Stimulated activated CD4-positive, alpha-beta T cell treated with anti-CD3 and anti-CD28 coated beads, Interleukin-12 subunit alpha, Interleukin-12 subunit beta, amount 100 ng/mL, for 48 hours (primary cell): ENCODE results near the gene SH3PXD2B.
"Not testable (repeated sequence)": the region's sequence is repeated elsewhere in the genome, so short reads cannot be mapped to it uniquely, and the experiment has no call there.

Experiments used
- DNase-seq, 3 donors: peaks; one replicate each; pipeline ENCODE4 v3.0.0-alpha.2; 2020; ENCODE audit warnings: low read depth in 2 of 3, low spot score in 1 of 3

SH3PXD2B gene

DNA sequence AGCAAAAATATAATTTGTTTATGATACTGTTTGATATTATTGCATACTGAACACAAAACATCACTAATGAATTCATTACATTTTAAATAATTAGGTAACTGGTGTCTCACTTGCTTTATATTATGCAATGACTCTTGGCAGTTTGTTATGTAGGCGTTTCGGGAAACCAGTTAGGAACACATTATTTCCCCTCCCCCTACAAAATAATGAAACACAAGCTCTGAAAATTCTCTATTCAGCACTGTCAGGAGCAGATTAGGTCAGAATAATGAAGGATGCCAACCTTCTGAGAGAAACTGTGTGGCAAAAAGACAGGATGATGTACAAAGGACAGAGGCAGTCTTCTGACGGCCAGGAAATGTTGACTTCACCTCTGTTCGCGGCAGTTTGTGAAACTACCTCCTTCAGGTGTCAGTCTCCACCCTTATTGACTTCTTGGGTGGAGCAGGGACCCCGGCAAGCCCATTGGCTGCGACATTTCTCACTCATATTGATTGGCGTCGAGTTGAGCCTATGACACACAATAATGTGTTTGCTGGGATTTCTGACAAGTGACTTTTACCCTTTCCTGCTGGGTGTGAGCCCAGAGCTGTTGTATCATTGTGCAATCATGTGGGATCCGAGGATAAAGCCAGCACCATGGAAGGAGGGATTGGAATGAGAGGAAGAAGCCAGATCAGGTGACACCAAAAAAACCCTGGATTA is 33.9 kb downstream of the SH3PXD2B start:
- no peak for DNase-seq

DNA sequence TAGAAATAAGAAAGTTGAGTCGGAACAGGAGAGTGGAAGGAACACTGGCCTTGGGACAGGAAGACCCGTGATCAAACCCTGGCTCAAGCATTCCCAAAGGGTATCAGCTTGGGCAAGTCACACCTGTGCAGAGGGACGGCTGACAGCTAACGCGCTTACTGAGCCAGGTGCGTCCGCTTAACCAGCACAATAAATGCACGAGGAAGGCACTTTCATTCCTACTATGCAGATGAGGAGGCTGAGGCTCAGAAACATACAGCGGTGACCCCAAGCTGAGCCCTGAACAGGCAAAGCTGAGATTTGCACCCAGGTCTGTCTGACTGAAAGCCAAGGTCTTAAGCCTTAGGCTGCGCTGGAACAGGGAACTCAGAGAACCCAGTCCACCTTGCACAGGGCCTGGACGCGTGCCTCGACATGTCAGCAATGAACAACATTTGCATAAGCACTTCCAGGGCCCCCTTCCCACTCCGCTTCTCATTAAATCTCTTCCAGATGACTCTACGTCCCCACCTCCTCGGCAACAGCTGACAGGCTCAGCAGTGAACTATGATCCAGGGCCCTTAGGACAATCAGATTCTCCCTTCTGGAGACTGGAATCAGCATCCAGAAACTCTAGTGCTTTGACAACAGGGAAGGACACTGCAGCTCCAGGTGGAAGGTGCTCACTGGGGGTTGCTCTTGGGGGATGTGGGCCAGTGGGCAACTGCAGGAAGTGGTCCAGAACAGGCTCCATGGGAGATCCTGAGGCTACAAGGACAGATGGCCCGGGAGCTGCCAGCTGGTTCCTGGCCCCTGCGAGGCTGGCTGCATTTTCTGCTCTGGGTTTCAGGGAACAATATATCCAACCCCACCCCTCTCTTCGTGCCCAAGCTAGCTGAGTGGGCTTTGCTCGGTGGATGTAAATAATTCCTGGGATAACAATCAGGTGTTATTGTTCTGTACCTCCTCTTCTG is 35.2 kb downstream of the SH3PXD2B start:
- no peak for DNase-seq

DNA sequence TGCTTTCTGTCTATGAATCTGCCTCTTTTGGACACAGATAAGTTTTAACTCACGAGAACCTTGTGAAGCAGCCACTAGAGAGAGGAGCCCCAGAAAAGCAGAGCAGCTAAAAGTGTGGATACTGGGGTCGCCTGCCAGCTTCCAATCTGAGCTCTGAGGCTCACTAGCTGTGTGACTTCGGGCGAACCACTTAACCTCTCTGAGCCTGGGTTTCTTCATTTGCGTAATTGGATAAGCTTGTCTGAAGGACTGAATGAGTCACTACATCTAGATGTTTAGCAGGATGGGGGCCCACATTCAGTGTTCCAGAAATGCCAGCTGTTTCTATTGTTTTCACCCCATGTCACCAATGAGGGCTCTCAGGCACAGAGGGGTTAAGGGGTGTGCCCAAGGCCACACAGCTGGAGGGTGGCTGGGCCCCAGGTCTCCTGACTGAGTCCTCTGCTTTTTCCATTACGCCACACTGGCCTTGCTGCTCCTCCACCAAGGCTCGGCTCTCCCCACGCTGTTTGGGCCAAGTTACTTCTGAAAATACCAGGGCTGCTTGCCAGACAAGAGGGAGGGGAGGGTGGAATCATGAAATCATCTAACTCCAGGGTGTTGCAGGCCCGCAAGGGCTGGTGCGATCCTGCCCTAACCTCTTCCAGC is 36.2 kb downstream of the SH3PXD2B start:
- DNase-seq, result no peak

- DNase-seq, result no peak
Observed at GRCh38 chr5:172417130-172417841, 37.0 kb downstream of the SH3PXD2B start.

- no peak for DNase-seq
Observed at GRCh38 chr5:172415362-172416275, 38.7 kb downstream of the SH3PXD2B start.

- DNase-seq, result no peak
Observed at GRCh38 chr5:172414531-172415361, 39.6 kb downstream of the SH3PXD2B start.

- no peak for DNase-seq
Observed at GRCh38 chr5:172413601-172414171, 40.6 kb downstream of the SH3PXD2B start.

- DNase-seq, result peak; percentile 8 to 9 (median 9)
Observed at GRCh38 chr5:172412724-172413286, 41.5 kb downstream of the SH3PXD2B start.

DNA sequence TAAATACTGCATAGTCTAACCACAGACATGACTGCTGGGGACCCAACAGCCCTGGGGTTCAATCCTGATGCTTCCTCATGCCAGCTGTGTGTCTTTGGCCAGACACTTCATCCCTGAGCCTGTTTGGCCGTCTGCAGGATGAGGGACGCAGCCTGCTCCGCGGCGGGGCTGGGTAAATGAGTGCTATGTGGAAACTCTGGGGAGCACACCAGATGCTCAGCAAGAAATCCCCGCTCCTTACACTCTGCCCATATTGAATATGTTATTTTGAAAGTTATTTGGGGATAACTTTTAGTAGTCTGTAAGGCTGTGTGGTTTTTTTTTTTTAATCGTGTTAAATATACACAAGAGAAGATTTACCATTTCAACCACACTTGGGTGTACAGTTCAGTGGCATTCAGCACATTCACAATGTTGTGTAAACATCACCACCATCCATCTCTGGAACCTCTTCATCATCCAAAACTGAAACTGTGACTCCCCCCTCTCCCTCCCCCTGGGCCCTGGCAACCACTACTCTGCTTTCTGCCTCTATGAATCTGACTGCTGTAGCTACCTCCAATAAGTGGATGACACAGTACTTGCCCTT is 42.7 kb downstream of the SH3PXD2B start:
- peak; percentile 45 to 53 (median 46) for DNase-seq

DNA sequence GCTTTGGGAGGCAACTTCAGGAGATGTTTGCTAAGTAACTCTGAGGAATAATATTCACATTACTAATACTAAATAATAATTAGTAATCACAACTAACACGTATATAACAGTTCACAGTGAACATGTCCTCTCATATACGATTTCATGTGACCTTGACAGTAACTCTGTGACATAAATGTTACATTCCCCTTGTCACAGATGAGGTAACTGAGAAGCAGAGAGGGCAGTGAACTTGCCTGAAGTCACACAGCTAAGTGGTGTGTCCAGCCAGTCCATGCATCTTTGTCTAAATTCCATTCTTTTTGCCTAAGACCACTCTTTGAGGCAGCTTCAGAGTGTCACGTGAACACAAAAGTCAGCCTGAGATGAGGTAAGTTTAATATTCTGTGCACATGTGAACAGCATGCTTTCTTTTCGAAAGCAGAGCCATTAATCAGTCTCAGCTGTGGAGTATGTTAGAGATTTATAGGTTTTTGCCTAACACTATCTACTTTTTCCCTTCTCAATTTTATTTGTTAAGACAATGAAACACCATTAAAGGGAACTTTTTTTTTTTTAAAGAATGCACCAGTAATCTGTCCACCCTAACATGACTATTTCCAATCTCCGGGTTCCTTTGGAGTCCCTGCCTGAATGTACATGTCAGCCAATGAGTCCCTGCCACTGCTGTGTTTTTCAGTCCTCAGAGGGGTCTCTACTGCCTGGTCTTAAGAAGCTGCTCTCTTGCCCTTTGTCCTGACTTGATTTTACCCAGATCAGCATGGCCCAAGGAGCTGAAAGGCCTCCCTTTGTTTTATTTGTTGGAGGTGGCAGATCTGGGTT is 43.5 kb downstream of the SH3PXD2B start:
- DNase-seq, result no peak

- DNase-seq, result peak; percentile 7 to 27 (median 10)
Observed at GRCh38 chr5:172410160-172410559, 44.2 kb downstream of the SH3PXD2B start.

DNA sequence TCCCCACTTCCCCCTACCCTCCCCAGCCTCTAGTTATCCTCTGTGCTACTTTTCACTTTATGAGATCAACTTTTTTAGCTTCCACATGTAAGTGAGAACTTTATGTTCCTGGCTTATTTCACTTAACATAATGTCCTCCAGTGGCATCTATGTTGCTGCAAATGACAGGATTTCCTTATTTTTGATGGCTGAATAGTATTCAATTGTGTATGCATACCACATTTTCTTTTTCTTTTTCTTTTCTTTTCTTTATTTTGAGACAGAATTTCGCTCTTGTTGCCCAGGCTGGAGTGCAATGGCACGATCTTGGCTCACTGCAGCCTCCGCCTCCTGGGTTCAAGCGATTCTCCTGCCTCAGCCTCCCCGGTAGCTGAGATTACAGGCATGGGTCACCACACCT is 44.8 kb downstream of the SH3PXD2B start:
- not testable (repeated sequence) for DNase-seq

GRCh38 chr5:172407822-172408221 is 46.5 kb downstream of the SH3PXD2B start:
- DNase-seq, result no peak

- no peak for DNase-seq
Observed at GRCh38 chr5:172407241-172407691, 47.1 kb downstream of the SH3PXD2B start.

DNA sequence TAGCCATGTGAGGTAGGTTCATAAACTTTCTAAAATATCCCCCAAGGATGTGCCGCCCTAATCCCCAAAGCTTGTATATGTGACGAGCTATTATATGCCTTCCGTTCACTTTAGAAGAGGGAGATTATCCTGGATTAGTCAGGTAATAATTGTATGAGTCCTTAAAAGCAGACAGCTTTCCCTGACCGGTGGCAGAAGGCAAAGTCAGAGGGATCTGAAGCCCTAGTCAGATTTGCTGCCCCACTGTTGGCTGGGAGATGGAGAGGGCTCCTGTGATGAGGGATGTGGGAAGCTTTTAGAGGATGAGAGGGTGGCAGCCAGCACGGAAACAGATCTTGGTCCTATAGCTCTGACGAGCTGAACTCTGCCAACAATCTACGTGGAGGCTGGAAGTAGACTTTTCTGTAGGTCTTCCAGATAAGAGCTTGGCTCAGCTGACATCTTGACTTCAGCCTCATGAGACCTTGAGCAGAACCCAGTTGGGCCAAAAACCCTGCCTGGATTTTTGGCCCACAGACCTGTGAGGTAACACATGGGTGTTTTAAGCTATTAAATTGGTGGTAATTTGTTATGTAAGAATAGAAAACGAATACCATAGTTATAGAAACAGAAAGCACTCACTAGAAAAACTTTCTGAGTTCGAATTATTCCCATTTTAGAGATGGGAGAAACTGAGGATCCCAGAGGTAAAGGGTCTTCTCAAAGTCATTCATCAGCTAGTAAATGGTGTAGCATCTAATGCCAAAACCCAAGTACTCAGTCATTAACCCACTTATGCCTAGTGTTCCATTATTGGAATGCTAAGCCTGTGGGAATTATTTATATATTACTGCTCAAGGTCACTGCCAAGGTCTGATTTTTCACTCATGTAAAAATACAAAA is 48.9 kb downstream of the SH3PXD2B start:
- no peak for DNase-seq

- no peak for DNase-seq
Observed at GRCh38 chr5:172404746-172405145, 49.6 kb downstream of the SH3PXD2B start.
